Activated CD4-positive, alpha-beta T cell treated with anti-CD3 and anti-CD28 coated beads, Interleukin-2, amount 50 U/mL, for 48 hours (primary cell): ENCODE measurements around the gene ADRA2C.

Experiments
- DNase-seq, 2 experiments: peaks; one replicate each; pipeline ENCODE4 v3.0.0-alpha.2; 2020

ADRA2C gene

GRCh38 chr4:3816983-3817960 is 51.1 kb downstream of the ADRA2C start:
- DNase-seq: no peak
